Cardiac muscle cell (in vitro differentiated cells and primary cell): ENCODE results near the gene TMX2. TPM values are rescaled to one million over a fixed set of nuclear protein-coding genes. Genes with fewer than 3 reads are reported as not detected.

ENCODE experiments used
- DNase-seq, 2 donors: peaks; one replicate each; pipeline versions ENCODE4 v3.0.0 to v3.0.0-alpha.2; 2010 to 2017; ENCODE audit warnings: low read depth in 1 of 2, low spot score in 1 of 2
- H3K27ac ChIP-seq: fragments of 200-600 bp; sonication (generic); 2 replicates; pipeline ENCODE4 v1.5.1; 2016
- H3K27me3 ChIP-seq: fragments of 200-600 bp; sonication (generic); 2 replicates; pipeline ENCODE4 v1.6.0; 2016; ENCODE audit warnings: control low read depth
- H3K36me3 ChIP-seq: fragments of 200-600 bp; sonication (generic); 2 replicates; pipeline ENCODE4 v1.5.1; 2016; ENCODE audit warnings: control low read depth
- H3K4me1 ChIP-seq: fragments of 200-600 bp; sonication (generic); 2 replicates; pipeline ENCODE4 v1.8.1; 2017; ENCODE audit warnings: low read depth, mild to moderate bottlenecking, mixed run types
- H3K4me3 ChIP-seq: fragments of 200-600 bp; sonication (generic); 2 replicates; pipeline ENCODE4 v1.5.1; 2016; ENCODE audit warnings: mild to moderate bottlenecking
- H3K9me3 ChIP-seq: fragments of 200-600 bp; sonication (generic); 2 replicates; pipeline ENCODE4 v1.5.1; 2017; ENCODE audit warnings: low read depth, mild to moderate bottlenecking, control low read depth
- CTCF ChIP-seq: IDR thresholded peaks from 2 replicates; pipeline ENCODE4 v1.5.1; 2012; ENCODE audit warnings: low read depth, mild to moderate bottlenecking, low read length
- polyA plus RNA-seq: library from polyadenylated mRNA; unstranded; fragments of >200 nt; fragmentation: Nextera tagmentation; extraction: Ambion mirVana; gene quantifications from 2 replicates; pipeline ENCODE4 v1.2.1, GENCODE V29; 2016
- total RNA-seq: library from RNA; depleted of rRNA; stranded (reverse); fragments of >200 nt; gene quantifications from 2 replicates; pipeline ENCODE4 v1.2.3, GENCODE V29; 2016

The TMX2 gene
- total and polyA plus RNA-seq, 2 experiments from 2014 or later = 49.6 to 140 TPM

- Histone ChIP-seq H3K4me3 (peak overlapping the region; percentile 100), H3K4me1 (peaks cover 19% of the 10 kb centered on the region), H3K27ac (peak overlapping the region; percentile 100), H3K36me3 (peaks cover 5% of the 10 kb centered on the region), H3K9me3 (no peaks in the 10 kb centered on the region), H3K27me3 (no peaks in the 10 kb centered on the region)
- TF ChIP-seq CTCF = no peak
- peak in 1 of 2 donors; percentile 26 for DNase-seq
Measured at GRCh38 chr11:57762235-57762861, 50.0 kb downstream of the TMX2 start.

- H3K27ac ChIP-seq = peak overlapping the region; percentile 100
- peak overlapping the region; percentile 100 for H3K4me3 ChIP-seq
- no peaks in the 10 kb centered on the region for H3K9me3 ChIP-seq
- H3K4me1 ChIP-seq = peaks cover 19% of the 10 kb centered on the region
- TF ChIP-seq CTCF = peak; percentile 55
- peaks cover 5% of the 10 kb centered on the region for H3K36me3 ChIP-seq
- peak; percentile 50 to 55 for DNase-seq
- H3K27me3 ChIP-seq = no peaks in the 10 kb centered on the region
Measured at GRCh38 chr11:57763568-57763967, 51.2 kb downstream of the TMX2 start.

- no peak for TF ChIP-seq CTCF
- peak overlapping the region; percentile 100 for H3K4me3 ChIP-seq
- H3K36me3 ChIP-seq = peaks cover 5% of the 10 kb centered on the region
- peak overlapping the region; percentile 100 for H3K27ac ChIP-seq
- no peaks in the 10 kb centered on the region for H3K9me3 ChIP-seq
- H3K27me3 ChIP-seq = no peaks in the 10 kb centered on the region
- peaks cover 19% of the 10 kb centered on the region for H3K4me1 ChIP-seq
- no peak for DNase-seq
Measured at GRCh38 chr11:57764021-57764420, 51.6 kb downstream of the TMX2 start.

GRCh38 chr11:57764566-57764965, 52.2 kb downstream of the TMX2 start:
- no peaks in the 10 kb centered on the region for H3K27me3 ChIP-seq
- no peak for DNase-seq
- H3K9me3 ChIP-seq = no peaks in the 10 kb centered on the region
- peak overlapping the region; percentile 100 for H3K4me3 ChIP-seq
- H3K27ac ChIP-seq = peak overlapping the region; percentile 100
- peaks cover 19% of the 10 kb centered on the region for H3K4me1 ChIP-seq
- no peak for TF ChIP-seq CTCF
- peaks cover 5% of the 10 kb centered on the region for H3K36me3 ChIP-seq

GRCh38 chr11:57764972-57765371, 52.6 kb downstream of the TMX2 start:
- H3K36me3 ChIP-seq = peaks cover 5% of the 10 kb centered on the region
- no peaks in the 10 kb centered on the region for H3K9me3 ChIP-seq
- no peaks in the 10 kb centered on the region for H3K27me3 ChIP-seq
- peak overlapping the region; percentile 100 for H3K27ac ChIP-seq
- TF ChIP-seq CTCF = no peak
- peak overlapping the region; percentile 100 for H3K4me3 ChIP-seq
- no peak for DNase-seq
- H3K4me1 ChIP-seq = peaks cover 19% of the 10 kb centered on the region
